GM18498 (cell line): ENCODE results near the gene CCDC106.

Source experiments
- ATAC-seq: cut with Tn5 transposase; IDR thresholded peaks from one replicate; pipeline ENCODE4 v1.9.1; 2021; ENCODE audit warnings: mild to moderate bottlenecking, moderate library complexity; ENCODE audit not compliant: unreplicated experiment

Gene CCDC106

DNA sequence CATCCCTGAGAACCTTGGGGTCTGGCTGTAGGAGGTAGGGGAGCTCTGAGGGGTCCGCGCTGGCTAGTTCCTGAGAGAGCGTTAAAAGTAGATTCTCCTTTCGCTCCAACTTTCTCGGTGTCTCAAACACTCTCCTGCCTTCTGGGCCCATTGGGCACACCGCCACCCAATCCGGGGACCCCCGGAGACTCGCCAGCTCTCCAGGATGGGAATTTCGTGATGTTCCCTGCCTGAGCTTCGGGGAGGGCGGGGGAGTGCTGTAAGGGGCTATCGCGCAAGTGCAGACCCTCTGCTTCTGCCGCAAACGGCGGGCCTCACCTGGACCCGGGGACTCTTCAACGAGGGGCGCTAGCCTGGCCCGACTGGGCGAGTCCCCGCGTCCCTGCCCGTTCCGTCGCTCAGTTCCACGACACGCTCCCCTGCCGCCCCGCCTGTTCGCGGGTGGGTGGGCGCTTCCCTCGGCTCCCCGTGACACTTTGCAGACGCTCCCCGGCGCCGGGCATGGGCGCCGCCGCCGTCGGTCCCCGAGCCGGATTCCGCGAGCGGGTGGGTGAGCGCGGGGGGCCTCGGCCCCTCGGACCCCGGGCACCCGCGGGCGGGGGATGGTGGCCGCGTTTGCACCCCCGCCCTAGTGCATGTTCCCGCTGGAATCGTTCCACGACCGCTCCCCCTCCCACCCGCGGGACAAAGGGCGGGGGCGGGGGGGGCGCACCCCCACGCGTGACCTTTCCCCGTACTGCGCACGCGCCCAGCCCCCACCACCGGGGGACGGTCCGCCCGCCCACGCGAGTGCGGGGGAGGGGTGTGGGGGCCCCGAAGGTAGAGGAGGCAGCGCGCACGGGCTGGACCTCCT is at the start of gene CCDC106:
TSS of gene CCDC106 (plus strand) at position 481 of the 853 bp plus-strand sequence. CDS start 835 bp downstream, outside the sequence.
- peak; percentile 32 for ATAC-seq

DNA sequence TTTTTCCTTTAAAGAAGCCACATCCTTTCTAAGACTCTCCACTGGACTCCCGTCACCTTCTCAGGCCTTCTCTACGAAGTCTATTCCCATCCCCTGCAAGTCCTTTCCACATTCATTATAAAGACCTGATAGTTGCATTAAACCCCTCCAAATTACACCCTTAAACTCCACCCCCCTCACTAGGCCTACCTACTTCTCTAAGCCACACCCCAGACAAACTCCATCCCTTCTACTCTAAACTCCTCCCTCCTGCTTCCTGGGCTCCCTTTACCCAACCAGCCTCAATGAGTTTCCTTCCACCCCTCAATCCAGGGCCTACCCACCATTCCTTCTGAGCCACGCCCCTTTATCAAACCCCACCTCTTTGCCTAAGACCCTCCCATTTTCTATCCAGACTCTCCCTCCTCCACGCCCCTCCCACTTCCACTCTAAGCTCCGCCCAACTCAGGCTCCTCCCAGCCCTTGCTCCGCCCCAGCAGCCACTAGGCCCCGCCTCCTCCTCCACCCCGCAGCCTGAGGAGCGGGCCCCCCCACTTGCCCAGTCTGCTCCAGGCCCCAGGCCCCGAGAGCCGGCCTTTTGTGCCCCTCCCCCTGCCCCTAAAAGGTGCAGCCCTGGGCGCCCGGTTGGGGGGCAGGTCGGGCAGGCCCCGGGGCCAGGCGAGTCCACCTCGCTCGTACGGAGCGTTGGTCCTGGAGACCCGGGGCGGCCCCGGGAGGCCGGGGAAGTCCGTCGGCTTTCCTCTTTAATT is 49.1 kb upstream of the CCDC106 start:
- peak; percentile 54 for ATAC-seq

DNA sequence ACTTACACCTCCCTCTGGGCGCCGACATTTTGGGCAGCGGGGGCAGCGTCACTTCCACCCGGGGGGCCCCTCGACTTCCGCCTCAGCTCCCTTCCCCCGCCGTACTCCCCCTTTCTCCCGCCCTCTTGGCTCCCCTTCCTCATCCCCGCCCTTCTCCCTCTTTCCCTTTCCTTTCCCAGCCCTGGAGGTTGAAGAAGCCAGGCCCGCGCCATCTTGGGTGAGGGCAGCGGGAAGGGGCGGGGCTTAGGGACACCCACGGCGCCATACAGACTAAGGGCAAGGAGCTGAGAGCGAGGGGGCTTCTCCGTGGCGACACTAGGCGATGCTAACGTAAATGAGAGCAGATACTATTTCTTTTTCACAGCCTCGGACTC is 48.6 kb upstream of the CCDC106 start, which contains the start of gene FIZ1:
TSS of gene FIZ1 (minus strand) at position 50 of the 374 bp plus-strand sequence. CDS start 1,652 bp downstream, outside the sequence.
- peak; percentile 60 for ATAC-seq

DNA sequence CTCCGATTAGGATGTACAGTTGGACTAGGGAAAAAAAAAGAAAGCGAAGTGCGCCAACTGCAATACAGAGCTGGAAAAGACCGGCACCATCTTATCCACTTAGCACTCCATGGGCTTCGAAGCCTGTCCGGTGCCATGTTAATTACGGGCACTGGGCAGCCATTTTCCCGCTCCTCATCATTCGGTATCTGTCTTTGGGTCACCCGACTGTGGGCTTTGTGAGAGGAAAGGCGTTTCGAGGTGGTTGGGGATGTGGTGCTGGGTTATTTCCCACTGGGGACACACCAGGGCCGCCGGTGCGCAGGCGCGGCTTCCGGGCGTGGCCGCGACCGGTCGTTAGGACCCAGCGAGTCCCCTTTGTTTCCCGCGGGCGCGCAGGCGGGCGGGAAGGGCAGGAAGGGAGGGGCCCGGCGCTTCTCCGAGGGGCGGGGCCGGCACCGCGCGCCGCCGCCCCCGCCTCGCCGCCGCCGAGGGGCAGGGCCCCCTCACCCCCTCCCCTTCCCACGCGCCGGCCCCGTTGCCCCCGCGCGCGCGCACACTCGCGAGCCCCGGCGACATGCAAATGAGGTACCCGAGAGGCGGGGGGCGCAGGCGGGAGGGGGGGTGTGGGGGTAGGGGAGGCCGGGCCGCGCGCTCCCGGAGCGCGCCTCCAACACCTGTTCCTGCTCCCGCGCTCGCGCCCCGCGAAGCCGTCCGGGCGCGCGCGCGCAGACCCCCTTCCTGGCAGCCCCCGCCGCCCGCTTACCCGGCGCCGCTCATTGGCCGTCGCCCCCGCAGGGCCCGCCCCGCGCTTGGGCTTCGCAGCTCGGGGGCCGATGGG is 48.0 kb upstream of the CCDC106 start, which contains the start of gene ZNF524:
TSS of gene ZNF524 (plus strand) at position 447 of the 820 bp plus-strand sequence. CDS start 1,825 bp downstream, outside the sequence.
- peak; percentile 44 for ATAC-seq

DNA sequence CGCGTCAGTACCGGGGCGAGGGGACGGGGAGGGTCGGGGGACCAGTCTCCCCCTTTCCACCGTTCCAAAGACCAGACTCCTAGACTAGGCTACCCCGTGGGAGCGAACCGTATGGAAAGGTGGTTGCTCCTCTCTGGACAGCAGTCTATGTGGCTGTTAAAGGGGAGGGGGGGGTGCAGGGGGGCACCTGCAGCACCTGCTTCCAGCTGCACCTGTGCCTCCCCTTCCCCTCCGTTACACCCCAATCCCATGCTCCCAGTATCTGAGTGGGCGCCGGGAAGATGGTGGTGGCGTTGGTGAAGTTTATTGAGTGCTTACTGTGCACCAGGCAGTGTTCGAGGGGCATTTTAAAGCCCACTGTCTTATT is 47.4 kb upstream of the CCDC106 start:
- ATAC-seq: no peak

DNA sequence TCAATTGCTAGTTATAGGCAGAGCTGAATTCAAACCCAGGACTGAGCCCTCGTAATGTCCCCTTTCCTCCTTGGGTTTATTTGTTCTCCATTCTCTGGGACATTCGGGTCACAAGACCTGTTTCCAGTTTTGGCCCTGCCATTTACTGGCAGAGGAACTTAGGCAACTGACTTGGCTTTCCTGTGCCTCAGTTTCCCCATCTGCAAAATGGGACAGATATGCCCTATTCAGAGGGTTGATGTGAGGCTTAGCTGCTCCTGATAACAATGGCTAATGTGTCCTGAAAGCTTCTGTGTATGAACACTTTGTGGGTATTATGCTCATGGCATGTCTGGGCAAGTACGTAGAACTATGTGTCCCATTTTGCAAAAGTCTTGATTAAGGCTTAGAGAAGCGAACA is 46.9 kb upstream of the CCDC106 start:
- no peak for ATAC-seq

DNA sequence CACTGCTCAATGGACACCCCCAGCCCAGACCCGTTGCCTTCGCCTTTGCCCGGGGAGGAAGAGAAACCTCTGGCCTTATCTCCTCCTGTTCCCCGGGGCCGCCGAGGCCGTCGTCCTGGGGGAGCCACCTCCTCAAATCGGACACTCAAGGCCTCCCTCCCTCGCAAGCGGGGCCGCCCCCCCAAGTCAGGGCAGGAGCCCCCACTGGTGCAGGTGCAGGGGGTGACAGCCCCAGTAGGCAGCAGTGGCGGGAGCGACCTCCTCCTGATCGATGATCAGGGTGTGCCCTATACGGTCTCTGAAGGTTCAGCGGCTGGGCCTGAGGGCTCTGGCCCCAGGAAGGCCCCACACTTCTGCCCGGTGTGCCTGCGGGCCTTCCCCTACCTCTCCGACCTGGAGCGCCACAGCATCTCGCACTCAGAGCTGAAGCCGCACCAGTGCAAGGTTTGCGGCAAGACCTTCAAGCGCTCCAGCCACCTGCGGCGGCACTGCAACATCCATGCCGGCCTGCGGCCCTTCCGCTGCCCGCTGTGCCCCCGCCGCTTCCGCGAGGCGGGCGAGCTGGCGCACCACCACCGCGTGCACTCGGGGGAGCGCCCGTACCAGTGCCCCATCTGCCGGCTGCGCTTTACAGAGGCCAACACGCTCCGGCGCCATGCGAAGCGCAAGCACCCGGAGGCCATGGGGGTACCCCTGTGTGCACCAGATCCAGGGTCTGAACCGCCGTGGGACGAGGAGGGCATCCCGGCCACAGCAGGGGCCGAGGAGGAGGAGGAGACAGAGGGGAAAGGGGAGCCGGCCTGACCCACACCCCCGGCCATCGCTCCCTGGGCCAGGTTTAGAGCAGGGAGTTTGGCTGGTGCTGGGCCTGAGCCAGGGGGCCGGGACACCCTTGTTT is 45.7 kb upstream of the CCDC106 start:
- no peak for ATAC-seq

DNA sequence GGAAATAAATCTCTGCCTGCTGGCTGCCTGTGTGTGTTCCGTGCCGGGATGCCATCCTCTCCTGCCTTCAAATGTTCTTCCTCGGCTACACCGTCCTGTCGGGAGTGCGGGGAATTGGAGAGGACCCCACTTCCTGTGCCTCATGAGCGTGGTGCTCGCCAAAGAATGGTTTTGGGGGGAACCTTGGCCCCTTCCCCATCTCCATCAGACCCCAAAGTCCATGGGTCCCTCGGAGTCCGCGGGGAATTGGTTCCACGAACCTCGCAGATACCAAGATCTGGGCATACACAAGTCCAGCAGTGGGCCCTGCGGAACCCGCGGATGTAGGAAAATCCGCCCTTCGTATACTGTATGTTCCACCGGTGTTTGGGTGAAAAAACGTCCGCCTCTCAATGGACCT is 44.9 kb upstream of the CCDC106 start:
- ATAC-seq: no peak

DNA sequence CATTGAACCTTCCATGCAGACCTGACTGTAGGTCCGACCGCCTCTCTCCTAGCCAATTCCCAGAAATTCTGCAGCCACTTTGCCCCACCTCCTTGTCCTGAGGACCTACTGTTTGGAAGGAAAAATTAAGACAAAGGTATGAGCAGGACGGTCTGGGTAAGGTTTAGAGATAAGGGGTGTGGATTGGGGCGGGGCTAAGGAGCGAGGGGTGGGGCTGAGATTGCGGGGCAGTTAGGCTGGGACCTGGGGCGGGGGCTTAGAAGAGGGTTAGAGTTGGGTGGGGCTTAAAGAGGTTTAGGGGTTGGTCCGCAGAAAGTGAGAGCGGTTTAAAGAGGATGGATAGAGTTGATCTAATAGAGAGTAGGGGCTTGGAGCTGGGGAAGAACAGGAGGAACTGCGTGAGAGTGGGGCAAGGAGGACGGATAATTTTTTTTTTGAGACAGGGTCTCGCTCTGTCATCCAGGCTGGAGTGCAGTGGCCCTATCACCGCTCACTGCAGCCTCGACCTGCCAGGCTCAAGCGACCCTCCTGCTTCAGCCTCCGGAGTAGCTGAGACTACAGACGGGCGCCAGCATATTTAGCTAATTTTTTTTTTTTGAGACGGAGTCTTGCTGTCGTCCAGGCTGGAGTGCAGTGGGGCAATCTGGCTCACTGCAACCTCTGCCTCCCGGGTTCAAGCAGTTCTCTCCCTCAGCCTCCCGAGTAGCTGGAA is 44.3 kb upstream of the CCDC106 start:
- no peak for ATAC-seq

DNA sequence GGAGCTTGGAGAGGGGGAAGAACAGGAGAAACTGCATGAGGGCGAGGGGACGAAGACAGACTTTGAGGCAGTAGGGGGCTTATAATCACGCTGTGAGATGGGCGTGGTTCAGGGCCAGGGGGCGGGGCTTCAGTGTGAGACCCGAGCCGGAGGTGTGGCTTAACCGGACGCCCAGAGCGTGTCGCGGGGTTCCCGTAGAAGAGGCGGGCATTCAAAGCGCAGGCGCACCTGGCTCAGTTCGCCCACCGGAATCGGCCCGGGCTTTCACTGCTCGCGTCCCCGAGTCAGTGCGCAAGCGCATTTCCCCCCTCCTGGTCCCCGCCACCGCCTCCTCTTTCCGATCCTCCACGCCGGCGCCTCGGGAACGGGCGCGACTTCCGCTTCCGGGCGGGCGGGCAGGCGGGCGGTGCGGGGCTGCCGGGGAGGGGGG is 42.8 kb upstream of the CCDC106 start:
- peak; percentile 73 for ATAC-seq

DNA sequence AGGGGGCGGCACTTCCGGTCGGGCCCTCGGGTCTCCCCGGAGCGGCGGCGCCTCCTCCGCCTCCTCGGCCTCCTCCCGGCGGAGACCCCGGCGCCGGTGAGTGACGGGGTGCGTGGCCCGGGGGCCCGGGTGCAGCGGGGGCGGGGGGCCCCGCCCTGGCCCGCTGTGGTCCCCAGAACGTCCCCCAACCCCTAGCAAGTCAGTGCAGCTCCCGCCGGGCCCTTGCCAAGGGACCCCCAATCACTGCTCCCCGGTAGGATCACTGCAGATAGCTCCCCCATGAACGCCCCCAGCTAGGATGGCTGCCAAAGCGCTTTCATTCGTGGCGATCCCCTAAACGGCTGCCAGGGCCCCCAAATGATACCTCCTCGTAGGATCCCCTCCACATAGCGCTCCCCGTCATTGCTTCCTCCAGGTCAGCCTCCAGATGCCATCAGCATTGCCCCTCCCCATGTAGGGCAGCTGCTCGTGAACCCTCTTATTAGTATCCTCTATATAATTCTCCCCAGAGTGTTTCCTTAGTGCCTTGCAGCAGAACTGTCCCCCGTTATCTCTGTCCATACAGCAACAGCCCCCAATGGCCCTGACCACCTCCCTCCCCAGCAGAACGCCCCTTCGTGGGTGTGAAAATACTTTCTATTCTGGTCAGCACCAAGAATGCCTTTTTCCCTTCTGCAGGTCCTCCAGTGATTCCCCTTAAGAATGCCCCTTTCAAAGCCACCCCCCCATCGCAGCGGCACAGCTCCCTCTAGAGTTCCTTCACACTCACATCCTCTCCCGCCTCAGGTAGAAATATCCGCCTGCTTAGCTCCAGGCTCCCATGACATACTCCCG is 42.2 kb upstream of the CCDC106 start, which contains the start of gene ZNF865:
TSS of gene ZNF865 (plus strand) at position 11 of the 834 bp plus-strand sequence. CDS start 7,972 bp downstream, outside the sequence.
- ATAC-seq: peak; percentile 20

DNA sequence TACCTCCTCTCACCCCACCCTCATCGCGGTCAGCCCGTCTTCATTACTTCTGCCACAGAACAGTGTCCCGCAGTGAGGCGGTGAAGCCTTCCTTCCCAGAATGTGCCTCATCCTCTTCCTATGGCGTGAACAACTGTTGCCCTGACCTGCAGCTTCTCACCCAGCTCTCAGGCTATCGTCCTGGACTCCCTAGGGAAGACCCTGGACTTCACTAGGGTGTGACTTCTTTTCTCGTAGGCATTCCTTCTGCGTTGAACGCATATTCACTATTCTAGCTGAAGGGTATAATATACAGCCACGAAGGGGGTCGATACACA is 41.6 kb upstream of the CCDC106 start:
- ATAC-seq: no peak

DNA sequence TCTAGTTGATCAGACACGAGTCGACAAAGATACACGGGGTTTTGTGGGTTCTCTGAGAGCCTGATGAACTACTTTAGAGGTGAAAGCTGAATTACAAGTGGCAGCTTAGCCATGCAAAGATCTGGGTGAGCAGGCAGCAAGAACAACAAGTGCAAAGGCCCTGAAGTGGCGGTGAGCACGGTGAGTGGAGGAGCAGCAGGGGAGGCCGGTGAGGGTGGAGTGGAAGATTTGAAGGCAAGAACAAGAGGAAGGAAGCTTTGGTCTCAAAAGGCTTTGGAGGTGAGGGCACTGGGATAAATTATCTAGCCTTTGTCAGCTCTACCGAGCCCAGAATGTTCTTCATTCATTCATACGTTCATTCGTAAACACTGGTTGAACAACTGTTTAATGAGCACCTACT is 41.2 kb upstream of the CCDC106 start:
- ATAC-seq: no peak

DNA sequence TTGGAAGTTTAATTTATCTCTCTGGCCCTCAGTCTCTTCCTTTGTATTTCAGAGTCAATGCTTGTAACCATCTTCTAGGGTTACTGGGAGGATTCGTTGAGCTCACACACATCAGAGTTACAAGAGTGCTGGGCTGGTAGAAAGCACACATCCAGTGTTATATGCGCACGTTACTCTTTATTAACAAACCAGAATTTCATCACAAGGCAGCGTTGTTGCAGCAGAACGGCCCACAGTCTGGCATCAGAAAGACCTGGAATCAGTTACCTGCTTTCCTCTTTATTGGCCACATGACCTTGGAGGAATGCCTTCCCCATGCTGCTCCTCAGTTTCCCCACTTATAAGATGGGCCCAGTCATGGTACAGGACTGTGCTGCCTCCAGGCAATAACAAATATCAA is 38.7 kb upstream of the CCDC106 start:
- no peak for ATAC-seq

DNA sequence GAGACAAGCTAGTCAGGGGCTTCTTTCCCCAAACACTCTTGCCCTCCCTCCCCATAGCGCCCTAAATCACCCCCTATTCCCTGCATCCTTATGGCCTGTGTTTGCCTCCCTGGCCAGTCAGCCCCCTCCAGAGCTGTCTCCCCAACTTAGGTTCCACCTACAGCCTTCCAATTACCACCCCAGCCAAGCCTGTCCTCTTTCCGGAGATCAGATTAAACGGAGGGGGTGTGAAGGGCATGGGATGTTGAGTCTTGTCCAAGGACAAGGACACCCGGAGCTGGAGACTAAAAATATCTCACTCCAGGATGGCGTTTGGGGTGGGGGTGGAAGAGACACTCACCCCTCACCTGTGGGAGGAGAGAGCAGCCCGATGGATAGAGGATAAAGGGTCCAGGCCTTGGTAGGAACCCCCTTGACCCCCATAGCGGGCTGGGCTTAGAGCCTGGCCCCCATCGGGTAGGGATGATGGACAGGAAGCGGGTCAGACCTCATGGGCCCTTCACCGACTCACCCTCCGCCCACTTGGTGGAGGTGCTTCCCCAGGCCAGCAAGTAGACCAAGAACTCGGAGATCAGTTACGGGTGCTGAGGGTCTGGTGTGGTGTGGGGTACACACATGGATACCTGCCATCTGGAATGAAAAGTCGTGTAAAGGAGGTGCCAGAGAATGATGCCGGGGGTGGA is 36.6 kb upstream of the CCDC106 start:
- ATAC-seq: no peak

DNA sequence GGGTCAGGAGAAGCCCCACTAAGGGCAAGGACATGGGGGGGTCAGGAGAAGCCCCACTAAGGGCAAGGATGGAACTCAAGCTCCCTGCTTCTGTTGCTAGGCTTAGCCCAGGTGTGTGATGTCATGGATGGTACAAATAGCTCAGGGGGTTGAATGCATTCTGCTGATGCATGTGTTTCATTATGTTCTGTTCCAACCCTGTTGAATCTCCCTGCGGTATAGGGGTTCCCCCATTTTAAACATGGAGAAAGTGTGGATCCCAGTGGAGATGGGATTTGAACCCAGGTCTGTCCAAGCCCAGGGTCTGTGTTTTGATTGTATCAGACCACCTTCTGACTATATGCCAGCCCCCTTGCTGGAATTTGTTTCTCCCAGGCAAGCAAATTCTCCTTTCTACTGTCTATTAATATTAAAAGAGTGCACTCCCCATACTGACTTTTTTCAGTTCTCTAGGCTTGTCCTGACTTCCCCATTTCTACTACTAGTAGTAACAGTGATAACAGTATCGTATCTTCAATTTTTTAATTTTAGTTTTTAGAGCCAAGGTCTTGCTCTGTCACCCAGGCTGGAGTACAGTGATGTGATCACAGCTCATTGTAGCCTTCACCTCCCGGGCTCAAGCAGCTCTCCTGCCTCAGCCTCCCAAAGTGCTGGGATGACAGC is 35.9 kb upstream of the CCDC106 start:
- ATAC-seq: no peak

DNA sequence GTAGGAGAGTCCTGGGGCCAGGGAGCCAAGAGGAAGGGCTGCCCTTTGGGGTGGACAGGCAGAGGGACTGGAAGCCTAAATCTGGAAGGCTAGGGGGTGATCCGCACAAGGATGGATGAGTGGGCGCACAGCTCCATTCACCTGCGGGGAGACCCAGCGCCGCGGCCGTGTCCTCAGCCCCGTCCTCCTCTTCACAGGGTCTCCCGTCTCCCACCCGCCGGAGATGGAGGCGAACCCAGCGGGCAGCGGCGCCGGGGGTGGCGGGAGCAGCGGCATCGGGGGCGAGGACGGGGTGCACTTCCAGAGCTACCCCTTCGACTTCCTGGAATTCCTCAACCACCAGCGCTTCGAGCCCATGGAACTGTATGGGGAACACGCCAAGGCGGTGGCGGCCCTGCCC is 34.6 kb upstream of the CCDC106 start:
- no peak for ATAC-seq
